Sigmoid colon (tissue), 7 donors: Measurements from ENCODE around the gene KRTAP5-3. TPM values are rescaled to one million over a fixed set of nuclear protein-coding genes. Genes with fewer than 3 reads are reported as not detected.

Source experiments
- DNase-seq: peaks from one replicate; pipeline ENCODE4 v3.0.0-alpha.2; 2019
- H3K27ac ChIP-seq, 4 donors: fragments of 200-600 bp; sonication (generic); one replicate each; pipeline ENCODE4 v1.5.1; 2016 to 2019; ENCODE audit warnings: mild to moderate bottlenecking in 1 of 4
- H3K27me3 ChIP-seq, 3 donors: fragments of 200-600 bp; sonication (generic); one replicate each; pipeline ENCODE4 v1.5.1; 2019; ENCODE audit warnings: mild to moderate bottlenecking in 1 of 3
- H3K36me3 ChIP-seq, 4 donors: fragments of 200-600 bp; sonication (generic); one replicate each; pipeline ENCODE4 v1.5.1; 2016 to 2019
- H3K4me1 ChIP-seq, 4 donors: fragments of 200-600 bp; sonication (generic); one replicate each; pipeline ENCODE4 v1.5.1; 2017 to 2019
- H3K4me3 ChIP-seq, 4 donors: fragments of 200-600 bp; sonication (generic); one replicate each; pipeline ENCODE4 v1.5.1; 2017 to 2019; ENCODE audit warnings: mild to moderate bottlenecking in 2 of 4, moderate library complexity in 1 of 4
- H3K9me3 ChIP-seq, 4 donors: fragments of 200-600 bp in 3 of 4; sonication (generic) in 3 of 4; one replicate each; pipeline versions ENCODE4 v1.5.1 to v1.6.1; 2013 to 2019
- CTCF ChIP-seq, 4 experiments: fragments of 450-650 bp in 3 of 4; fragments of 200-600 bp in 1 of 4; IDR thresholded peaks; one replicate each; pipeline ENCODE4 v1.5.1; 2016 to 2019; ENCODE audit warnings: antibody characterized with exemption in 4 of 4, mild to moderate bottlenecking in 3 of 4, moderate library complexity in 2 of 4
- EP300 ChIP-seq, 4 donors: sonication (generic); formaldehyde crosslinking; IDR thresholded peaks; one replicate each; pipeline ENCODE4 v1.6.1; 2017; ENCODE audit warnings: antibody characterized with exemption in 4 of 4
- POLR2A ChIP-seq, 2 donors: fragments of 450-650 bp; IDR thresholded peaks; one replicate each; pipeline ENCODE4 v1.6.1; 2016; ENCODE audit warnings: antibody characterized with exemption in 2 of 2, mild to moderate bottlenecking in 2 of 2, moderate library complexity in 2 of 2
- POLR2AphosphoS5 ChIP-seq, 4 donors: sonication (generic); formaldehyde crosslinking; IDR thresholded peaks; one replicate each; pipeline ENCODE4 v1.6.1; 2017; ENCODE audit warnings: antibody characterized with exemption in 4 of 4
- WGBS, 2 donors: extraction: QIAGEN DNeasy Blood & Tissue Kit; methylation state at CpG; one replicate each; pipeline ENCODE4 v1.1.7; 2013; 5-methylcytosine and 5-hydroxymethylcytosine counted together
- intact Hi-C: fragments of 100-400 bp; cut with DNase I; formaldehyde crosslinking; loops from one replicate; pipeline ENCODE4 v1.15.1; 2023
- polyA plus RNA-seq, 3 donors: library from polyadenylated mRNA; stranded (reverse); fragments of 200-250 nt; gene quantifications; one replicate each; pipeline ENCODE4 v1.2.3, GENCODE V29; 2013
- total RNA-seq, 4 donors: library from RNA; depleted of rRNA; stranded (reverse); fragments of >200 nt; gene quantifications; one replicate each; pipeline ENCODE4 v1.1.0, GENCODE V29; 2016
- donor health status: healthy with polysubstance abuse.
- donor health status: Bipolar disorder and iron deficiency.
- donor health status: healthy.

KRTAP5-3 gene
- total and polyA plus RNA-seq, 7 donors: not detected

- Histone ChIP-seq H3K4me1 (no peaks in the 10 kb centered on the region), H3K9me3 (no peaks in the 10 kb centered on the region), H3K27me3 (peaks cover 0 to 35% (median 11%) of the 10 kb centered on the region in 3 donors), H3K36me3 (no peaks in the 10 kb centered on the region), H3K4me3 (no peak overlapping the region), H3K27ac (no peak overlapping the region)
- peak; percentile 45 for DNase-seq
- 34 to 54% methylated on average over 15 of the region's 15 CpGs for WGBS, 2 donors
- intact Hi-C loops: no loop called here
- TF ChIP-seq CTCF (IDR thresholded peaks at IDR 0.05) (no peak), EP300 (IDR thresholded peaks at IDR 0.05) (no peak), POLR2AphosphoS5 (IDR thresholded peaks at IDR 0.05) (no peak), POLR2A (IDR thresholded peaks at IDR 0.05) (no peak)
Observed at GRCh38 chr11:1639666-1640065, 31.4 kb upstream of the KRTAP5-3 start.

GRCh38 chr11:1639102-1639620 lies 30.9 kb upstream of the KRTAP5-3 start:
- 17 to 50% methylated on average over 18 of the region's 18 CpGs for WGBS, 2 donors
- no peaks in the 10 kb centered on the region for H3K4me1 ChIP-seq
- H3K27ac ChIP-seq: no peak overlapping the region
- H3K36me3 ChIP-seq: no peaks in the 10 kb centered on the region
- peak; percentile 43 for DNase-seq
- no peak for TF ChIP-seq POLR2AphosphoS5 (IDR thresholded peaks at IDR 0.05)
- TF ChIP-seq CTCF (IDR thresholded peaks at IDR 0.05): no peak
- no peak for TF ChIP-seq EP300 (IDR thresholded peaks at IDR 0.05)
- TF ChIP-seq POLR2A (IDR thresholded peaks at IDR 0.05): no peak
- peaks cover 0 to 35% (median 11%) of the 10 kb centered on the region in 3 donors for H3K27me3 ChIP-seq
- H3K9me3 ChIP-seq: no peaks in the 10 kb centered on the region
- intact Hi-C loops: no loop called here
- H3K4me3 ChIP-seq: no peak overlapping the region

GRCh38 chr11:1638344-1638743 lies 30.1 kb upstream of the KRTAP5-3 start:
- H3K36me3 ChIP-seq: no peaks in the 10 kb centered on the region
- peak; percentile 37 for DNase-seq
- H3K27me3 ChIP-seq: peaks cover 0 to 35% (median 11%) of the 10 kb centered on the region in 3 donors
- no peak overlapping the region for H3K27ac ChIP-seq
- no peak for TF ChIP-seq POLR2AphosphoS5 (IDR thresholded peaks at IDR 0.05)
- TF ChIP-seq CTCF (IDR thresholded peaks at IDR 0.05): no peak
- TF ChIP-seq EP300 (IDR thresholded peaks at IDR 0.05): no peak
- no peak for TF ChIP-seq POLR2A (IDR thresholded peaks at IDR 0.05)
- WGBS, 2 donors: 28 to 73% methylated on average over 8 of the region's 8 CpGs
- H3K9me3 ChIP-seq: no peaks in the 10 kb centered on the region
- H3K4me3 ChIP-seq: no peak overlapping the region
- intact Hi-C loops: no loop called here
- no peaks in the 10 kb centered on the region for H3K4me1 ChIP-seq

- H3K9me3 ChIP-seq: no peaks in the 10 kb centered on the region
- no peak overlapping the region for H3K27ac ChIP-seq
- no peaks in the 10 kb centered on the region for H3K4me1 ChIP-seq
- no peak for DNase-seq
- 94 to 95% methylated on average over 2 of the region's 2 CpGs for WGBS, 2 donors
- H3K27me3 ChIP-seq: peaks cover 0 to 32% (median 12%) of the 10 kb centered on the region in 3 donors
- intact Hi-C loops: no loop called here
- TF ChIP-seq CTCF (IDR thresholded peaks at IDR 0.05): no peak
- TF ChIP-seq EP300 (IDR thresholded peaks at IDR 0.05): no peak
- no peak for TF ChIP-seq POLR2A (IDR thresholded peaks at IDR 0.05)
- no peak for TF ChIP-seq POLR2AphosphoS5 (IDR thresholded peaks at IDR 0.05)
- no peak overlapping the region for H3K4me3 ChIP-seq
- H3K36me3 ChIP-seq: no peaks in the 10 kb centered on the region
Observed at GRCh38 chr11:1637628-1638027, 29.4 kb upstream of the KRTAP5-3 start.
